Measurements from ENCODE around the gene ARFGEF2.

The ARFGEF2 gene

GRCh38 chr20:48948612-48949011 lies 27.1 kb downstream of the ARFGEF2 start:
- H3K4me3 ChIP-seq (ENCODE audit: low read depth, low read length), result no peak overlapping the region
- TF ChIP-seq CTCF (IDR thresholded peaks at IDR 0.05; ENCODE audit: low read depth, low read length), result no peak

GRCh38 chr20:48949304-48950170 lies 28.0 kb downstream of the ARFGEF2 start:
- TF ChIP-seq CTCF (IDR thresholded peaks at IDR 0.05; ENCODE audit: low read depth, low read length), result no peak
- no peak overlapping the region for H3K4me3 ChIP-seq (ENCODE audit: low read depth, low read length)

GRCh38 chr20:48951041-48951440 lies 29.5 kb downstream of the ARFGEF2 start:
- no peak for TF ChIP-seq CTCF (IDR thresholded peaks at IDR 0.05; ENCODE audit: low read depth, low read length)
- no peak overlapping the region for H3K4me3 ChIP-seq (ENCODE audit: low read depth, low read length)

- H3K4me3 ChIP-seq (ENCODE audit: low read depth, low read length), result no peak overlapping the region
- no peak for TF ChIP-seq CTCF (IDR thresholded peaks at IDR 0.05; ENCODE audit: low read depth, low read length)
Observed at GRCh38 chr20:48951646-48952045, 30.1 kb downstream of the ARFGEF2 start.

GRCh38 chr20:48952656-48953055 lies 31.1 kb downstream of the ARFGEF2 start:
- TF ChIP-seq CTCF (IDR thresholded peaks at IDR 0.05; ENCODE audit: low read depth, low read length), result no peak
- H3K4me3 ChIP-seq (ENCODE audit: low read depth, low read length), result no peak overlapping the region

GRCh38 chr20:48953653-48954052 lies 32.1 kb downstream of the ARFGEF2 start:
- TF ChIP-seq CTCF (IDR thresholded peaks at IDR 0.05; ENCODE audit: low read depth, low read length), result no peak
- H3K4me3 ChIP-seq (ENCODE audit: low read depth, low read length), result no peak overlapping the region

GRCh38 chr20:48956052-48956451 lies 34.5 kb downstream of the ARFGEF2 start:
- TF ChIP-seq CTCF (IDR thresholded peaks at IDR 0.05; ENCODE audit: low read depth, low read length), result no peak
- no peak overlapping the region for H3K4me3 ChIP-seq (ENCODE audit: low read depth, low read length)
